Osteoblast (primary cell): ENCODE measurements around the gene PTPRT. TPM values are rescaled to one million over a fixed set of nuclear protein-coding genes. Genes with fewer than 3 reads are reported as not detected.

Source experiments
- DNase-seq: peaks from one replicate; pipeline ENCODE4 v3.0.0; 2011; ENCODE audit warnings: low spot score, mixed read lengths; ENCODE audit not compliant: insufficient read length; ENCODE audit errors: missing footprints
- H2AFZ ChIP-seq: 2 replicates; pipeline ENCODE4 v1.6.0; 2011; ENCODE audit warnings: mild to moderate bottlenecking, low read length
- H3K27ac ChIP-seq: 2 replicates; pipeline ENCODE4 v1.5.1; 2011; ENCODE audit warnings: mild to moderate bottlenecking, low read depth, low read length, moderate library complexity
- H3K27me3 ChIP-seq: 2 replicates; pipeline ENCODE4 v1.6.0; 2012; ENCODE audit warnings: mild to moderate bottlenecking, control low read depth, inconsistent platforms, low read length, moderate library complexity; ENCODE audit not compliant: insufficient read depth
- H3K36me3 ChIP-seq: 2 replicates; pipeline ENCODE4 v1.5.1; 2011; ENCODE audit warnings: mild to moderate bottlenecking, low read length, control low read depth, moderate library complexity; ENCODE audit not compliant: insufficient read depth
- H3K4me1 ChIP-seq: 2 replicates; pipeline ENCODE4 v1.5.1; 2011; ENCODE audit warnings: mild to moderate bottlenecking, low read length, control low read depth, moderate library complexity; ENCODE audit not compliant: insufficient read depth
- H3K4me2 ChIP-seq: 2 replicates; pipeline ENCODE4 v1.6.0; 2011; ENCODE audit warnings: mild to moderate bottlenecking, low read length; ENCODE audit not compliant: insufficient read depth
- H3K4me3 ChIP-seq: fragments of 200-600 bp; sonication (generic); 3 replicates; pipeline ENCODE4 v1.5.1; 2012; ENCODE audit warnings: mild to moderate bottlenecking, low read length, inconsistent platforms; ENCODE audit not compliant: insufficient read depth
- H3K79me2 ChIP-seq: 2 replicates; pipeline ENCODE4 v1.6.0; 2012; ENCODE audit warnings: mild to moderate bottlenecking, low read length, control low read depth, inconsistent platforms; ENCODE audit not compliant: insufficient read depth
- H3K9me3 ChIP-seq: 2 replicates; pipeline ENCODE4 v1.5.1; 2011; ENCODE audit warnings: low read depth, low read length, control low read depth
- H4K20me1 ChIP-seq: 2 replicates; pipeline ENCODE4 v1.6.0; 2012; ENCODE audit warnings: mild to moderate bottlenecking, low read length, control low read depth; ENCODE audit not compliant: insufficient read depth
- CTCF ChIP-seq: IDR thresholded peaks from 2 replicates; pipeline ENCODE4 v1.5.1; 2011; ENCODE audit warnings: mild to moderate bottlenecking, low read depth, low read length, moderate library complexity; ENCODE audit errors: extremely low read depth
- total RNA-seq: library from RNA; depleted of rRNA; stranded (reverse); fragments of >200 nt; gene quantifications from 2 replicates; pipeline ENCODE4 v1.2.3, GENCODE V29; 2012

The PTPRT gene
- total RNA-seq, 1 donor, result not detected

- H3K79me2 ChIP-seq, result no peaks in the 10 kb centered on the region
- H3K36me3 ChIP-seq, result no peaks in the 10 kb centered on the region
- H4K20me1 ChIP-seq, result no peaks in the 10 kb centered on the region
- no peaks in the 10 kb centered on the region for H3K4me1 ChIP-seq
- H3K9me3 ChIP-seq, result no peaks in the 10 kb centered on the region
- DNase-seq, result no peak
- no peak overlapping the region for H3K4me2 ChIP-seq
- H2AFZ ChIP-seq, result no peak overlapping the region
- no peak for TF ChIP-seq CTCF
- no peak overlapping the region for H3K27ac ChIP-seq
- H3K4me3 ChIP-seq, result no peak overlapping the region
- H3K27me3 ChIP-seq, result no peaks in the 10 kb centered on the region
These were observed 444.8 kb downstream of the PTPRT start for GRCh38 chr20:42744756-42745465.

GRCh38 chr20:42742926-42743325 lies 446.8 kb downstream of the PTPRT start:
- no peaks in the 10 kb centered on the region for H4K20me1 ChIP-seq

GRCh38 chr20:42741906-42742305 lies 447.8 kb downstream of the PTPRT start:
- DNase-seq, result no peak
- no peak overlapping the region for H3K4me3 ChIP-seq
- no peaks in the 10 kb centered on the region for H3K79me2 ChIP-seq
- H3K27ac ChIP-seq, result no peak overlapping the region
- no peaks in the 10 kb centered on the region for H4K20me1 ChIP-seq
- H3K9me3 ChIP-seq, result no peaks in the 10 kb centered on the region
- H3K36me3 ChIP-seq, result no peaks in the 10 kb centered on the region
- H3K27me3 ChIP-seq, result no peaks in the 10 kb centered on the region
- no peak overlapping the region for H2AFZ ChIP-seq
- TF ChIP-seq CTCF, result no peak
- H3K4me2 ChIP-seq, result no peak overlapping the region
- no peaks in the 10 kb centered on the region for H3K4me1 ChIP-seq

More at GRCh38 chr20:42742926-42743325, 446.8 kb downstream of the PTPRT start:
- Histone ChIP-seq H2AFZ (no peak overlapping the region), H3K27me3 (no peaks in the 10 kb centered on the region), H3K4me1 (no peaks in the 10 kb centered on the region), H3K36me3 (no peaks in the 10 kb centered on the region), H3K9me3 (no peaks in the 10 kb centered on the region), H3K4me2 (no peak overlapping the region), H3K4me3 (no peak overlapping the region), H3K27ac (no peak overlapping the region), H3K79me2 (no peaks in the 10 kb centered on the region)
- DNase-seq, result no peak
- no peak for TF ChIP-seq CTCF

- H3K9me3 ChIP-seq, result no peaks in the 10 kb centered on the region
- no peak overlapping the region for H2AFZ ChIP-seq
- H3K79me2 ChIP-seq, result no peaks in the 10 kb centered on the region
- no peak for DNase-seq
- no peaks in the 10 kb centered on the region for H3K36me3 ChIP-seq
- no peak overlapping the region for H3K27ac ChIP-seq
- H3K4me1 ChIP-seq, result no peaks in the 10 kb centered on the region
- H4K20me1 ChIP-seq, result no peaks in the 10 kb centered on the region
- no peak for TF ChIP-seq CTCF
- H3K4me3 ChIP-seq, result no peak overlapping the region
- H3K27me3 ChIP-seq, result no peaks in the 10 kb centered on the region
- H3K4me2 ChIP-seq, result no peak overlapping the region
These were observed 449.4 kb downstream of the PTPRT start for GRCh38 chr20:42740226-42740870.
